ENCODE data around the gene OSBPL9. TPM values are rescaled to one million over a fixed set of nuclear protein-coding genes. Genes with fewer than 3 reads are reported as not detected.

Gene OSBPL9
- total and polyA plus RNA-seq, 2 experiments from 2014 or later, result 82.7 to 102 TPM

GRCh38 chr1:51829058-51829457, 212.2 kb downstream of the OSBPL9 start:
- Histone ChIP-seq H3K27me3 (ENCODE audit: insufficient read depth) (no peaks in the 10 kb centered on the region), H3K4me3 (no peak overlapping the region), H3K36me3 (ENCODE audit: insufficient read depth) (peaks cover 29% of the 10 kb centered on the region; the same call in 1 of the 2 replicates), H2AFZ (no peak overlapping the region), H3K9me2 (ENCODE audit: insufficient read depth) (no peaks in the 10 kb centered on the region), H3K4me2 (no peak overlapping the region), H3K27ac (ENCODE audit: low read depth) (0 out of 2 replicates have a peak overlapping the region, but pooled peaks have one; percentile 20), H3K4me1 (ENCODE audit: insufficient read depth) (no peaks in the 10 kb centered on the region), H4K20me1 (replicated peaks; ENCODE audit: insufficient read depth) (no peaks in the 10 kb centered on the region), H3F3A (replicated peaks; ENCODE audit: low read depth) (no peaks in the 10 kb centered on the region), H3K79me2 (replicated peaks; ENCODE audit: insufficient read depth) (no peaks in the 10 kb centered on the region)
- Mint-ChIP-seq H3K9me3 (no peaks in the 10 kb centered on the region), H3K4me1 (no peaks in the 10 kb centered on the region), H3K36me3 (ENCODE audit: low read depth) (peaks cover 41% of the 10 kb centered on the region), H3K4me3 (no peak overlapping the region), H3K27ac (no peak overlapping the region), H3K27me3 (ENCODE audit: insufficient read depth, low read depth, poor library complexity) (no peaks in the 10 kb centered on the region)
- TF ChIP-seq CTCF (conservative IDR thresholded peaks at IDR 0.05; ENCODE audit: low read depth in 2 of 2) (no peak), EZH2phosphoT487 (IDR thresholded peaks at IDR 0.05; ENCODE audit: unreplicated experiment) (no peak), ETS1 (IDR thresholded peaks at IDR 0.05) (no peak), STAT1 (IDR thresholded peaks at IDR 0.05; ENCODE audit: unreplicated experiment) (no peak), ZNF462 (CRISPR knock-in tag; IDR thresholded peaks at IDR 0.05) (no peak)
- DNase-seq (ENCODE audit: low spot score), result no peak
- ATAC-seq, result no peak
